Activated T-helper 17 cell treated with anti-CD3 and anti-CD28 coated beads, Interleukin-2, amount 50 U/mL, for 72 hours (primary cell): ENCODE data around the gene IL15RA. TPM values are rescaled to one million over a fixed set of nuclear protein-coding genes. Genes with fewer than 3 reads are reported as not detected.

Experiments used
- total RNA-seq, 2 donors: library from RNA; stranded (reverse); gene quantifications; one replicate each; pipeline ENCODE4 v1.2.3, GENCODE V29; 2022

Gene IL15RA
- total RNA-seq, 2 donors from 2014 or later, result 25.5 to 28.2 TPM

Other genes with a start within 250 kb of the IL15RA start
- 100 to 1,000 TPM; 190 to 266 TPM for gene GDI2, start 164.1 kb downstream of the IL15RA start, total RNA-seq
- gene ANKRD16, start 87.7 kb downstream of the IL15RA start, total RNA-seq, result 1 to 10 TPM; 4.6 to 6.8 TPM
- 10 to 100 TPM; 55.9 to 62.0 TPM for gene FBH1, start 87.3 kb downstream of the IL15RA start, total RNA-seq
- 1,000 to 10,000 TPM; 1,342 to 1,348 TPM for gene IL2RA, start 84.8 kb upstream of the IL15RA start, total RNA-seq
- gene RBM17, start 111.5 kb upstream of the IL15RA start, total RNA-seq, result 100 to 1,000 TPM; 157 to 253 TPM
- 100 to 1,000 TPM; 157 to 310 TPM for gene PFKFB3, start 225.4 kb upstream of the IL15RA start, total RNA-seq